Ishikawa (cell line): Measurements from ENCODE around the gene RFWD3.

Source experiments
- CEBPB ChIP-seq: IDR thresholded peaks from 2 replicates; pipeline ENCODE4 v1.6.1; 2012
- CREB1 ChIP-seq: IDR thresholded peaks from 2 replicates; pipeline ENCODE4 v1.6.1; 2012; ENCODE audit warnings: low read depth
- EGR1 ChIP-seq: IDR thresholded peaks from 2 replicates; pipeline ENCODE4 v1.6.1; 2012
- EP300 ChIP-seq: IDR thresholded peaks from 2 replicates; pipeline ENCODE4 v1.6.1; 2012; ENCODE audit warnings: borderline replicate concordance
- FOXM1 ChIP-seq: IDR thresholded peaks from 2 replicates; pipeline ENCODE4 v1.6.1; 2012; ENCODE audit warnings: low read depth, borderline replicate concordance
- NFIC ChIP-seq: IDR thresholded peaks from 2 replicates; pipeline ENCODE4 v1.6.1; 2012
- RAD21 ChIP-seq: IDR thresholded peaks from 2 replicates; pipeline ENCODE4 v1.6.1; 2012; ENCODE audit warnings: low read depth
- TAF1 ChIP-seq: IDR thresholded peaks from 2 replicates; pipeline ENCODE4 v1.6.1; 2012; ENCODE audit warnings: low read depth, mild to moderate bottlenecking
- TCF12 ChIP-seq: IDR thresholded peaks from 2 replicates; pipeline ENCODE4 v1.6.1; 2012; ENCODE audit warnings: low read depth
- TEAD4 ChIP-seq: IDR thresholded peaks from 2 replicates; pipeline ENCODE4 v1.6.1; 2012
- YY1 ChIP-seq: IDR thresholded peaks from 2 replicates; pipeline ENCODE4 v1.6.1; 2012; ENCODE audit warnings: low read depth
- ZBTB7A ChIP-seq: IDR thresholded peaks from 2 replicates; pipeline ENCODE4 v1.6.1; 2012; ENCODE audit warnings: low read depth
- TF ChIP-seq, protein P1 (sequence below): IDR thresholded peaks from 2 replicates; pipeline ENCODE4 v1.6.1; 2012
- TF ChIP-seq, protein P2 (sequence below): IDR thresholded peaks from 2 replicates; pipeline ENCODE4 v1.6.1; 2012; ENCODE audit warnings: low read depth, mild to moderate bottlenecking
- TF ChIP-seq, protein P3 (sequence below): IDR thresholded peaks from 2 replicates; pipeline ENCODE4 v1.6.1; 2012

Gene RFWD3, protein sequence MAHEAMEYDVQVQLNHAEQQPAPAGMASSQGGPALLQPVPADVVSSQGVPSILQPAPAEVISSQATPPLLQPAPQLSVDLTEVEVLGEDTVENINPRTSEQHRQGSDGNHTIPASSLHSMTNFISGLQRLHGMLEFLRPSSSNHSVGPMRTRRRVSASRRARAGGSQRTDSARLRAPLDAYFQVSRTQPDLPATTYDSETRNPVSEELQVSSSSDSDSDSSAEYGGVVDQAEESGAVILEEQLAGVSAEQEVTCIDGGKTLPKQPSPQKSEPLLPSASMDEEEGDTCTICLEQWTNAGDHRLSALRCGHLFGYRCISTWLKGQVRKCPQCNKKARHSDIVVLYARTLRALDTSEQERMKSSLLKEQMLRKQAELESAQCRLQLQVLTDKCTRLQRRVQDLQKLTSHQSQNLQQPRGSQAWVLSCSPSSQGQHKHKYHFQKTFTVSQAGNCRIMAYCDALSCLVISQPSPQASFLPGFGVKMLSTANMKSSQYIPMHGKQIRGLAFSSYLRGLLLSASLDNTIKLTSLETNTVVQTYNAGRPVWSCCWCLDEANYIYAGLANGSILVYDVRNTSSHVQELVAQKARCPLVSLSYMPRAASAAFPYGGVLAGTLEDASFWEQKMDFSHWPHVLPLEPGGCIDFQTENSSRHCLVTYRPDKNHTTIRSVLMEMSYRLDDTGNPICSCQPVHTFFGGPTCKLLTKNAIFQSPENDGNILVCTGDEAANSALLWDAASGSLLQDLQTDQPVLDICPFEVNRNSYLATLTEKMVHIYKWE

DNA sequence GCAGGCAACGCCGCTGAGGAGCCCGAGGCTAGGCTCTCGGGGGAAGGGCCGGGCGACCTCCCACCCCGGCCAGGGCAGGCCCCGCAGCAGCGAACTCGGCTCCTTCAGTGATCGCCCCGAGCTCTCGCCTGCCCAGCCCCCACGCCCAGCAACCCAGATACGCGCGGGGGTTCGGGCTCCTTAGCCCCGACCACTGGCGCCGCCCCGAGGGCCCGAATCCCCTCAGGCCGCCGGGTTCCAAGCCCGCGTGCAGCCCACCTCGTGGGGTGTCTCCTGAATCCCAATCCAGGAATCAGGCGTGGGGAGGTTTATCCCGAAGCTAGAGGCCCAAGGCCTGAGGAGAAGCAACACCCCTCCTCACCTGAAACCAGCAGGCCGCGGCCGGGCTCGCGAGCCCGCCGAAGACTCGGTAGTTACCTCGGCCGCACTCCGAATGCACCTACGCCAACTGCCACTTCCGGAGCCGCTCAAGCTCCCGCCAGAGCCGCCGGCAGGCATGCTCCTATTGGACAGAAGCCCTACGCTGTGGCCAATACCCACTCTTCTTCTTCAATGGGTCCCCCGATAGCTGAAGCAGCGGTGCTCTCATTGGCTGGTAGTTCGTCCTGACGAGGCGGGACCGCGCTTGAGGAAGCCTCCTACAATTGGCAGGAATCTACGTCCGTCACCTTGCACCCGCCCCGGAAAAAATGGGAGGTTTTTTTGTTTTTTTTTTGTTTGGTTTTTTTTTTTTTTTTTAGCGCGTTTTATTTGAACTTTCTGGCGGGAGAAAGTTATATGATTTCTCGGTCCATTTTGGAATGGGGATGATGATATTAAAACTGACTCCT lies at the start of gene RFWD3:
TSS of gene RFWD3 (minus strand) at position 453 of the 830 bp plus-strand sequence. CDS start 5,428 bp downstream, outside the sequence.
- TF ChIP-seq CEBPB (no peak), CREB1 (peak; percentile 59; the same call in 1 of the 2 replicates), TAF1 (peak; percentile 89), TCF12 (0 out of 2 replicates have a peak, but pooled peaks have one; percentile 17), FOXM1 (peak; percentile 77)
- TF ChIP-seq, protein P1, sequence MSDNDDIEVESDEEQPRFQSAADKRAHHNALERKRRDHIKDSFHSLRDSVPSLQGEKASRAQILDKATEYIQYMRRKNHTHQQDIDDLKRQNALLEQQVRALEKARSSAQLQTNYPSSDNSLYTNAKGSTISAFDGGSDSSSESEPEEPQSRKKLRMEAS, result peak; percentile 81

DNA sequence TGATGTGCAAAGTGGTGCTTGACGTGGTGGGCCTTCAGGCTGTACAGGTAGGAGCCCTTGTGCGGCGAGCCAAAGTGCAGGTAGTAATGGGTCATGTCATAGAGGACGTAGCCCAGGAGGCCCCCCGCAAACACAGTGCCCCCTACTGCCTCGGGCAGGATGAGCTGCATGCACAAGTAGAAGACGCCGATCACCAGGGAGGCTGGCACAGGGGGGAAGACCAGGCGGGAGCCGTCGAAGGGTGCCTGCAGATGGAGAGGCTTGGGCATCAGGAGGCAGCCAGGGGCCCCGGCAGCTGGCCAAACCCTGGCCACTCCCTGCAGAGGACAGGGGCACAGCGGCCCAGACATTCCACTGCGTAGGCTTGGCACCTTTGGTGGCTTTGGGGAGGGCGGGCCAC lies 49.7 kb upstream of the RFWD3 start:
- no peak for TF ChIP-seq CEBPB
- no peak for TF ChIP-seq EP300
- TF ChIP-seq, protein P1, result no peak
- TF ChIP-seq ZBTB7A, result no peak
- TF ChIP-seq, protein P2, sequence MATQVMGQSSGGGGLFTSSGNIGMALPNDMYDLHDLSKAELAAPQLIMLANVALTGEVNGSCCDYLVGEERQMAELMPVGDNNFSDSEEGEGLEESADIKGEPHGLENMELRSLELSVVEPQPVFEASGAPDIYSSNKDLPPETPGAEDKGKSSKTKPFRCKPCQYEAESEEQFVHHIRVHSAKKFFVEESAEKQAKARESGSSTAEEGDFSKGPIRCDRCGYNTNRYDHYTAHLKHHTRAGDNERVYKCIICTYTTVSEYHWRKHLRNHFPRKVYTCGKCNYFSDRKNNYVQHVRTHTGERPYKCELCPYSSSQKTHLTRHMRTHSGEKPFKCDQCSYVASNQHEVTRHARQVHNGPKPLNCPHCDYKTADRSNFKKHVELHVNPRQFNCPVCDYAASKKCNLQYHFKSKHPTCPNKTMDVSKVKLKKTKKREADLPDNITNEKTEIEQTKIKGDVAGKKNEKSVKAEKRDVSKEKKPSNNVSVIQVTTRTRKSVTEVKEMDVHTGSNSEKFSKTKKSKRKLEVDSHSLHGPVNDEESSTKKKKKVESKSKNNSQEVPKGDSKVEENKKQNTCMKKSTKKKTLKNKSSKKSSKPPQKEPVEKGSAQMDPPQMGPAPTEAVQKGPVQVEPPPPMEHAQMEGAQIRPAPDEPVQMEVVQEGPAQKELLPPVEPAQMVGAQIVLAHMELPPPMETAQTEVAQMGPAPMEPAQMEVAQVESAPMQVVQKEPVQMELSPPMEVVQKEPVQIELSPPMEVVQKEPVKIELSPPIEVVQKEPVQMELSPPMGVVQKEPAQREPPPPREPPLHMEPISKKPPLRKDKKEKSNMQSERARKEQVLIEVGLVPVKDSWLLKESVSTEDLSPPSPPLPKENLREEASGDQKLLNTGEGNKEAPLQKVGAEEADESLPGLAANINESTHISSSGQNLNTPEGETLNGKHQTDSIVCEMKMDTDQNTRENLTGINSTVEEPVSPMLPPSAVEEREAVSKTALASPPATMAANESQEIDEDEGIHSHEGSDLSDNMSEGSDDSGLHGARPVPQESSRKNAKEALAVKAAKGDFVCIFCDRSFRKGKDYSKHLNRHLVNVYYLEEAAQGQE, result no peak
- TF ChIP-seq RAD21, result no peak
- TF ChIP-seq, protein P3, sequence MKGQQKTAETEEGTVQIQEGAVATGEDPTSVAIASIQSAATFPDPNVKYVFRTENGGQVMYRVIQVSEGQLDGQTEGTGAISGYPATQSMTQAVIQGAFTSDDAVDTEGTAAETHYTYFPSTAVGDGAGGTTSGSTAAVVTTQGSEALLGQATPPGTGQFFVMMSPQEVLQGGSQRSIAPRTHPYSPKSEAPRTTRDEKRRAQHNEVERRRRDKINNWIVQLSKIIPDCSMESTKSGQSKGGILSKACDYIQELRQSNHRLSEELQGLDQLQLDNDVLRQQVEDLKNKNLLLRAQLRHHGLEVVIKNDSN, result no peak
- TF ChIP-seq NFIC, result no peak
- no peak for TF ChIP-seq TCF12

DNA sequence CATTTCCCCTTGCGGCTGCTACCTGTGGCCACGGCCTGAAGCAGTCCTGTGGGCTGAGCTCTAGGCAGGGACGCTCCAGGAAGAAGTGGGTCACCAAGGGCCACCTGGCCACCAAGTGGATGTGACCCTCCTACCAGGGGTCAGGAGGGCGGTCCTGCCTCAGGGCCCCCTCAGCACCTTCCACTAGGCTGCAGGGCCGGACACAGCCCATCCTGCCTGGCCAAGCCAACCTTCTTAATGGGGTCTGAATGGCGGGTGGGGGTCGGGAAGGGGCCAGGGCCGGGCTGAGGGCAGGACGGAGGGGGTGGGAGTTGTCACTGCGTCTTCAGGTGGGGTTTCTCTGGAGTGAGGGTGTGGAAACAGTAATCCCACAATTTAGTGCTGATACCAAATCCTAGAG lies 47.2 kb upstream of the RFWD3 start:
- no peak for TF ChIP-seq EGR1
- no peak for TF ChIP-seq ZBTB7A

DNA sequence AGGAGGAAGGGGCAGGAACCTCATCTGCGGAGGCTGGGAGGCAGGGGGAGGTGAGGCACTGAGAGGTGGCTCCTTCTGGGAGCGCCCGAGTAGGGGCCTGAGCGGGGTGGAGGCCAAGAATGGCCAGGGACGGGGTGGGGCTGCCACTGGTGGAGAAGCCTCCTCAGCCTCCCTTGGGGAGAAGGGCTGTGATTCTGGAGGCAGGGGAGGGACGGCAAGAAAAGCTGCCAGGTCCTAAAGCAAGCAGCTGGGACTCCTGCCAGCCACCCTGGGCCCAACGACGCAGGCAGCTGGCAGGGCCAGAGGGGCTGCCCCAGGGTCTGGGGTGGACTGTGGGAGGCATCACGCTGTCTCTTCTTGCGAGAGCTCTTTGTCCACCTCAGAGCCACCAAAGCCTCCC lies 46.6 kb upstream of the RFWD3 start:
- TF ChIP-seq CREB1 (no peak), RAD21 (no peak), YY1 (no peak), EGR1 (no peak), CEBPB (no peak), EP300 (no peak), NFIC (no peak), TEAD4 (no peak), FOXM1 (no peak), ZBTB7A (no peak), TCF12 (no peak)
- TF ChIP-seq, protein P2, result no peak
- TF ChIP-seq, protein P3, result no peak

DNA sequence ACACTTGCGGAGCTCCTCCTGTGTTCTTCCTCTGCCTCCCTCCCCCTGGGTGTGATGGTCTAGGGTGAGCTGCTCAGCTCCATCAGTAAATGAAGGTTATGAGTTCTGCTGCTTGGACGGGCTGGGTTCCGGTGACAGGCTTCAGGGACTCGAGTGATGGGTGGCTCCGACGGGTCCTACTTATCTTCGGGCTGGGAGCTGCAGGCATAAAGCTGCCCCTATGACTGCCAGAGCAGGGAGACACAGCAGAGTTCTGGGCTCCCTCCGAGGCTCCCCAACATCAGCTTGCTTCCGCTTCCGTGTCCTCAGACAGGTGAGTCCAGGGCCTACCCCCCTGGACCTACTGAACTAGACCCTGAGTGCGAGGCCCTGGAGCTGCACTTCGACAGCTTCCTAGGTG lies 45.3 kb upstream of the RFWD3 start:
- TF ChIP-seq ZBTB7A (no peak), TAF1 (no peak), CEBPB (no peak), YY1 (no peak), EP300 (no peak)
- TF ChIP-seq, protein P3, result no peak
